Endothelial cell of umbilical vein (primary cell): Measurements from ENCODE around the gene ULBP1. TPM values are rescaled to one million over a fixed set of nuclear protein-coding genes. Genes with fewer than 3 reads are reported as not detected.
"Not testable (repeated sequence)": the region's sequence is repeated elsewhere in the genome, so short reads cannot be mapped to it uniquely, and the experiment has no call there.

Source experiments
- BruUV-seq: library from RNA; stranded (reverse); fragments of 400-500 nt; replicated peaks from 2 replicates; lab custom pipeline; 2021; lab: Mats Ljungman, UMichigan
- CTCF ChIA-PET: fragments of 300-600, 350-600 bp; sonication (Branson Sonifier 250); formaldehyde crosslinking; loops from one replicate; lab custom pipeline; 2021; ENCODE audit warnings: antibody characterized with exemption, inconsistent platforms; lab: Charles Lee
- POLR2A ChIA-PET: fragments of 300-600, 350-600 bp; sonication (Branson Sonifier 250); formaldehyde crosslinking; loops from one replicate; lab custom pipeline; 2021; ENCODE audit warnings: antibody characterized with exemption, inconsistent platforms; lab: Charles Lee
- DNase-seq: peaks from one replicate; pipeline ENCODE4 v3.0.0-alpha.2; 2011; ENCODE audit warnings: low read depth, low spot score
- FAIRE-seq: peaks from 2 replicates; lab custom pipeline; 2011; peaks lifted over from hg19 to GRCh38; lab: Jason Lieb, UNC
- H2AFZ ChIP-seq: 2 replicates; pipeline ENCODE4 v1.6.0; 2012; ENCODE audit warnings: low read depth, low read length, control low read depth, inconsistent platforms
- H3K27ac ChIP-seq: 2 replicates; pipeline ENCODE4 v1.5.1; 2011; ENCODE audit warnings: low read depth, mild to moderate bottlenecking, control low read depth, low read length, moderate library complexity; ENCODE audit not compliant: insufficient read depth
- H3K27me3 ChIP-seq, 2 experiments: 2 replicates each; pipeline versions ENCODE4 v1.6.0 to v1.6.1; 2011; ENCODE audit warnings: low read length in 2 of 2, mixed read lengths in 1 of 2; ENCODE audit not compliant: control insufficient read depth in 2 of 2, insufficient read depth in 2 of 2
- H3K36me3 ChIP-seq, 2 experiments: 2 replicates in 1 of 2; 3 replicates in 1 of 2; pipeline ENCODE4 v1.5.1; 2011; ENCODE audit warnings: low read length in 2 of 2, mild to moderate bottlenecking in 1 of 2, moderate library complexity in 1 of 2; ENCODE audit not compliant: control insufficient read depth in 2 of 2, insufficient read depth in 2 of 2; ENCODE audit errors: extremely low read depth in 1 of 2
- H3K4me1 ChIP-seq: 3 replicates; pipeline ENCODE4 v1.5.1; 2011; ENCODE audit warnings: mild to moderate bottlenecking, low read length; ENCODE audit not compliant: control insufficient read depth, insufficient read depth; ENCODE audit errors: extremely low read depth
- H3K4me2 ChIP-seq: 2 replicates; pipeline ENCODE4 v1.6.1; 2011; ENCODE audit warnings: low read length, control low read depth, mixed read lengths; ENCODE audit not compliant: insufficient read depth
- H3K4me3 ChIP-seq, 3 experiments: fragments of 200-600 bp in 1 of 3; sonication (generic), shearing (Covaris generic) in 1 of 3; replicated peaks in 1 of 3; 2 replicates each; pipeline ENCODE4 v1.5.1; 2011 to 2016; ENCODE audit warnings: control low read depth in 3 of 3, low read length in 3 of 3, mild to moderate bottlenecking in 2 of 3, inconsistent platforms in 1 of 3, low read depth in 1 of 3, moderate library complexity in 1 of 3; ENCODE audit not compliant: insufficient read depth in 1 of 3
- H3K79me2 ChIP-seq: 2 replicates; pipeline ENCODE4 v1.6.0; 2012; ENCODE audit warnings: low read length, inconsistent platforms; ENCODE audit not compliant: control insufficient read depth, insufficient read depth
- H3K9ac ChIP-seq: replicated peaks from 2 replicates; pipeline ENCODE3; 2011; ENCODE audit warnings: low read length, control low read depth; ENCODE audit not compliant: insufficient read depth; ENCODE audit errors: extremely low read depth
- H3K9me1 ChIP-seq: replicated peaks from 3 replicates; pipeline ENCODE4 v1.6.0; 2011; ENCODE audit warnings: mild to moderate bottlenecking, low read length; ENCODE audit not compliant: control insufficient read depth, insufficient read depth; ENCODE audit errors: extremely low read depth
- H3K9me3 ChIP-seq: replicated peaks from 2 replicates; pipeline ENCODE4 v1.5.1; 2012; ENCODE audit warnings: low read length, inconsistent platforms; ENCODE audit not compliant: control insufficient read depth, insufficient read depth
- H4K20me1 ChIP-seq: replicated peaks from 2 replicates; pipeline ENCODE3; 2011; ENCODE audit warnings: mild to moderate bottlenecking, low read length; ENCODE audit not compliant: control insufficient read depth, insufficient read depth; ENCODE audit errors: extremely low read depth
- EZH2 ChIP-seq: IDR thresholded peaks from 2 replicates; pipeline ENCODE4 v1.6.1; 2012; ENCODE audit warnings: borderline replicate concordance, low read depth, mild to moderate bottlenecking, moderate library complexity, low read length, inconsistent platforms; ENCODE audit not compliant: severe bottlenecking
- FOS ChIP-seq: IDR thresholded peaks from 2 replicates; pipeline ENCODE4 v1.6.1; 2011; ENCODE audit warnings: mild to moderate bottlenecking, low read length, moderate library complexity, borderline replicate concordance; ENCODE audit not compliant: insufficient read depth
- GATA2 ChIP-seq: IDR thresholded peaks from 2 replicates; pipeline ENCODE4 v1.7.0; 2011; ENCODE audit warnings: low read depth, mild to moderate bottlenecking, moderate library complexity, mixed read lengths, low read length; ENCODE audit not compliant: insufficient read length, insufficient read depth
- JUN ChIP-seq: IDR thresholded peaks from 2 replicates; pipeline ENCODE4 v1.6.1; 2011; ENCODE audit warnings: borderline replicate concordance, low read depth; ENCODE audit not compliant: insufficient read length, insufficient read depth
- MYC ChIP-seq: IDR thresholded peaks from one replicate; pipeline ENCODE4 v1.6.1; 2011; ENCODE audit warnings: mild to moderate bottlenecking, low read depth, low read length
- POLR2A ChIP-seq: IDR thresholded peaks from 2 replicates; pipeline ENCODE4 v1.6.1; 2012; ENCODE audit warnings: low read depth, mild to moderate bottlenecking, control low read depth, low read length
- POLR2AphosphoS5 ChIP-seq: IDR thresholded peaks from 2 replicates; pipeline ENCODE4 v1.6.1; 2012; ENCODE audit warnings: low read depth, mild to moderate bottlenecking, control low read depth, low read length, moderate library complexity; ENCODE audit not compliant: insufficient read depth
- dilution Hi-C: fragments of 300-500 bp; cut with MboI; formaldehyde crosslinking; loops from one replicate; pipeline ENCODE4 v1.15.0; 2019; ENCODE audit warnings: low sequenced_read_pairs; ENCODE audit not compliant: extremely low pct_ligation_motif_present
- intact Hi-C: fragments of 100-400 bp; cut with micrococcal nuclease; formaldehyde crosslinking; loops from one replicate; pipeline ENCODE4 v1.10.0; 2022
- polyA plus RNA-seq, 4 experiments: library from polyadenylated mRNA; depleted of rRNA in 3 of 4; stranded (reverse) in 3 of 4; unstranded in 1 of 4; fragments of >200 nt; gene quantifications; 2 replicates each; pipeline versions ENCODE4 v1.2.1 to v1.2.3, GENCODE V29; 2011 to 2012; ENCODE audit warnings: missing spikeins in 1 of 4
- total RNA-seq: library from RNA; stranded (reverse); gene quantifications from 2 replicates; pipeline ENCODE4 v1.2.3, GENCODE V29; 2021
- TF ChIP-seq, protein P1 (sequence below): IDR thresholded peaks from 2 replicates; pipeline ENCODE4 v1.6.1; 2011; ENCODE audit not compliant: insufficient read depth, insufficient read length
- TF ChIP-seq, protein P2 (sequence below), 2 donors: IDR thresholded peaks; 1 replicate in 1 of 2; 2 replicates in 1 of 2; pipeline ENCODE4 v1.5.1; 2011; ENCODE audit warnings: low read length in 2 of 2, mild to moderate bottlenecking in 2 of 2, moderate library complexity in 2 of 2, control low read depth in 1 of 2, inconsistent platforms in 1 of 2, low read depth in 1 of 2; ENCODE audit not compliant: insufficient read depth in 1 of 2; ENCODE audit errors: extremely low read depth in 1 of 2

Gene ULBP1
- total and polyA plus RNA-seq, 2 donors (not counting 3 experiments of a cell fraction or from before 2014, with no cell fraction given): 0.33 to 1.4 TPM

- no peaks in the 10 kb centered on the region for H3K9me3 ChIP-seq
- BruUV-seq: no TSS peak
- H3K27ac ChIP-seq: no peak overlapping the region
- H3K27me3 ChIP-seq: peaks cover 12 to 41% of the 10 kb centered on the region in 2 experiments
- TF ChIP-seq EZH2 (no peak), FOS (no peak), GATA2 (no peak), JUN (no peak), MYC (no peak), POLR2A (no peak), POLR2AphosphoS5 (no peak)
- TF ChIP-seq, protein P1, sequence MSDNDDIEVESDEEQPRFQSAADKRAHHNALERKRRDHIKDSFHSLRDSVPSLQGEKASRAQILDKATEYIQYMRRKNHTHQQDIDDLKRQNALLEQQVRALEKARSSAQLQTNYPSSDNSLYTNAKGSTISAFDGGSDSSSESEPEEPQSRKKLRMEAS: no peak
- TF ChIP-seq, protein P2, sequence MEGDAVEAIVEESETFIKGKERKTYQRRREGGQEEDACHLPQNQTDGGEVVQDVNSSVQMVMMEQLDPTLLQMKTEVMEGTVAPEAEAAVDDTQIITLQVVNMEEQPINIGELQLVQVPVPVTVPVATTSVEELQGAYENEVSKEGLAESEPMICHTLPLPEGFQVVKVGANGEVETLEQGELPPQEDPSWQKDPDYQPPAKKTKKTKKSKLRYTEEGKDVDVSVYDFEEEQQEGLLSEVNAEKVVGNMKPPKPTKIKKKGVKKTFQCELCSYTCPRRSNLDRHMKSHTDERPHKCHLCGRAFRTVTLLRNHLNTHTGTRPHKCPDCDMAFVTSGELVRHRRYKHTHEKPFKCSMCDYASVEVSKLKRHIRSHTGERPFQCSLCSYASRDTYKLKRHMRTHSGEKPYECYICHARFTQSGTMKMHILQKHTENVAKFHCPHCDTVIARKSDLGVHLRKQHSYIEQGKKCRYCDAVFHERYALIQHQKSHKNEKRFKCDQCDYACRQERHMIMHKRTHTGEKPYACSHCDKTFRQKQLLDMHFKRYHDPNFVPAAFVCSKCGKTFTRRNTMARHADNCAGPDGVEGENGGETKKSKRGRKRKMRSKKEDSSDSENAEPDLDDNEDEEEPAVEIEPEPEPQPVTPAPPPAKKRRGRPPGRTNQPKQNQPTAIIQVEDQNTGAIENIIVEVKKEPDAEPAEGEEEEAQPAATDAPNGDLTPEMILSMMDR (IDR thresholded peaks at IDR 0.05; ENCODE audit: extremely low read depth in 1 of 2, insufficient read depth in 1 of 2, low read depth in 1 of 2, low read length in 2 of 2): no peak
- intact Hi-C loops: no loop called here
- FAIRE-seq: no peak
- H4K20me1 ChIP-seq: no peaks in the 10 kb centered on the region
- CTCF ChIA-PET: no interaction called here
- no peak overlapping the region for H3K9ac ChIP-seq
- no peak overlapping the region for H2AFZ ChIP-seq
- no peaks in the 10 kb centered on the region for H3K36me3 ChIP-seq
- no peak overlapping the region for H3K4me2 ChIP-seq
- dilution Hi-C loops: no loop called here
- H3K4me3 ChIP-seq: no peak overlapping the region
- POLR2A ChIA-PET: no interaction called here
- H3K4me1 ChIP-seq: peaks cover 18% of the 10 kb centered on the region
- H3K79me2 ChIP-seq: no peaks in the 10 kb centered on the region
- DNase-seq: no peak
- no peaks in the 10 kb centered on the region for H3K9me1 ChIP-seq
These were observed 3.8 kb downstream of the ULBP1 start for GRCh38 chr6:149967591-149967990.

DNA sequence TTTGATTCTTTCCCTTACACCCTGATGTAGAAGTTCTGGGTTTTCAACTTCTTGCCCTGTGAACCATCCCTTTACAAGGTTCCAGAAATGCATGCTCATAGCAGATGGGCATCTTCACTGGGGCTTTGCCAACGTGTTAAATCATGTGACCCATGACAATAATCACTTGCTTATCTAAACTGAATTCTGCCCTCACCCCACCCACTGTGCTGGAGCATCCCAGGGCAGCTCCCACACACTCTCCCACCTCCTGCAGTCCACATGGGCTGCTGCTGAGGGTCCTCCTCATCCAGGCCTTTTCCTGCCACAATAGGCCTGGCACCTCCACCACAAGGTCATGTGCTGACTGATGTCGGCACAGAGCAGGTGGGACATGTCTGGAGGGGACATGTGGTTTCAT, 4.3 kb downstream of the ULBP1 start:
- POLR2A ChIA-PET: not testable (repeated sequence)

GRCh38 chr6:149968909-149969308, 5.2 kb downstream of the ULBP1 start:
- H3K4me1 ChIP-seq: peaks cover 13% of the 10 kb centered on the region
- H2AFZ ChIP-seq, H3K79me2 ChIP-seq, H4K20me1 ChIP-seq, DNase-seq, intact Hi-C loops, H3K36me3 ChIP-seq, H3K9me3 ChIP-seq, POLR2A ChIA-PET, dilution Hi-C loops, H3K27ac ChIP-seq, BruUV-seq, CTCF ChIA-PET, FAIRE-seq, H3K9ac ChIP-seq, H3K9me1 ChIP-seq, H3K4me3 ChIP-seq, H3K4me2 ChIP-seq: not testable (repeated sequence)
- H3K27me3 ChIP-seq: peaks cover 12 to 37% of the 10 kb centered on the region in 2 experiments

More for the DNA sequence above, 4.3 kb downstream of the ULBP1 start:
- BruUV-seq, FAIRE-seq, DNase-seq, dilution Hi-C loops, H3K27ac ChIP-seq, CTCF ChIA-PET, H2AFZ ChIP-seq, H3K4me2 ChIP-seq, intact Hi-C loops, H3K36me3 ChIP-seq, H3K9me1 ChIP-seq, H3K9me3 ChIP-seq, H3K79me2 ChIP-seq, H4K20me1 ChIP-seq, H3K9ac ChIP-seq, H3K4me3 ChIP-seq: not testable (repeated sequence)
- Histone ChIP-seq H3K4me1 (peaks cover 18% of the 10 kb centered on the region), H3K27me3 (peaks cover 12 to 40% of the 10 kb centered on the region in 2 experiments)
